Measurements from ENCODE around the gene NPRL2.

NPRL2 gene

GRCh38 chr3:50347187-50347813, 3.3 kb downstream of the NPRL2 start:
- Mint-ChIP-seq H3K36me3 (peaks cover 12 to 28% of the 10 kb centered on the region in 2 donors), H3K27ac (no peak overlapping the region), H3K9me3 (no peaks in the 10 kb centered on the region), H3K27me3 (no peaks in the 10 kb centered on the region), H3K4me1 (peaks cover 43 to 83% of the 10 kb centered on the region in 2 donors), H3K4me3 (no peak overlapping the region)
- peak; percentile 17 to 19 for ATAC-seq (replicated peaks)
- peak; percentile 47 for DNase-seq

DNA sequence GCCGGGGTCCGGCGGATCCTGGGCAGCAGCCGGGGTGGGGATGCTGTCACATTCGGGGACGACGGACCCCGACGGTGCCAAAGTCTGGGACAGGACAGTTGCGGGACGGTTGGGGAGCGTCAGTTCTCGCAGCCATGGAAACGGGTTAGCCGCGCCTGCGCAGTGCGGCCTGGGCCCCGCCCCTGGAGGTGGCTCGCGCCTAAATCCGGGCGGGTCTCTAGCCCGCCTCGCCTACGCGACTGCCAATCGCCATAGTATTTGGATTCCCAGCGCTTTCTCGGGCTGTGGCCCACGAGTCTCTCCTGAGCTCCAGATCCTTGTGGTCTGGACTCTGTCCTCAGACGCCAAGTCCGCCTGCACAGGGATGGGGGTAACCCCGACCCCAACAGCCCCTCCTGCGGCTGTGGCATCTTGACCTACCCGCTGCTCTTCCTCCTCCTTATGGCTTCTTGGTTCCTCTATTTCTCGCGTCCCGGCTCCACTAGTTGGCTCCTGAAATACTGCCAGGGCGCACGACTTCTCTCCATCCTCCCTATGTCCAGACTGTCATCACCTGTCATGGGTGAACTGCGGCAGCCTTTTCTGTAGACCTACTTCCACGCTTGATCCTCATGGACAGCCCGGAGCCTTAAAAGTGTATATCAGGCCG, 4.9 kb downstream of the NPRL2 start, which contains the start of gene ZMYND10:
Gene ZMYND10, minus strand, starts transcription at position 147 of the 649 bp plus-strand sequence. CDS start 153 bp downstream, outside the sequence.
- DNase-seq: peak; percentile 63
- Mint-ChIP-seq H3K27ac (peak within 1 kb of the TSS; percentile 20), H3K4me3 (peak within 1 kb of the TSS; percentile 79 to 84), H3K36me3 (peaks cover 10 to 25% of the 10 kb centered on the region in 2 donors), H3K27me3 (no peaks in the 10 kb centered on the region), H3K4me1 (peaks cover 39 to 86% of the 10 kb centered on the region in 2 donors), H3K9me3 (no peaks in the 10 kb centered on the region)
- ATAC-seq (replicated peaks): peak; percentile 25 to 34

GRCh38 chr3:50345008-50345407, 5.6 kb downstream of the NPRL2 start:
- Mint-ChIP-seq H3K36me3 (peaks cover 10 to 19% of the 10 kb centered on the region in 2 donors), H3K9me3 (no peaks in the 10 kb centered on the region), H3K27me3 (no peaks in the 10 kb centered on the region), H3K27ac (no peak overlapping the region), H3K4me1 (peaks cover 33 to 81% of the 10 kb centered on the region in 2 donors), H3K4me3 (peak overlapping the region; percentile 21 to 79)
- ATAC-seq (replicated peaks) (no peak), DNase-seq (no peak)

GRCh38 chr3:50342813-50343633, 7.6 kb downstream of the NPRL2 start:
- ATAC-seq (replicated peaks): no peak
- Mint-ChIP-seq H3K9me3 (no peaks in the 10 kb centered on the region), H3K27ac (no peak overlapping the region), H3K27me3 (no peaks in the 10 kb centered on the region), H3K36me3 (peaks cover 9 to 25% of the 10 kb centered on the region in 2 donors), H3K4me3 (no peak overlapping the region), H3K4me1 (peaks cover 31 to 81% of the 10 kb centered on the region in 2 donors)
- no peak for DNase-seq

DNA sequence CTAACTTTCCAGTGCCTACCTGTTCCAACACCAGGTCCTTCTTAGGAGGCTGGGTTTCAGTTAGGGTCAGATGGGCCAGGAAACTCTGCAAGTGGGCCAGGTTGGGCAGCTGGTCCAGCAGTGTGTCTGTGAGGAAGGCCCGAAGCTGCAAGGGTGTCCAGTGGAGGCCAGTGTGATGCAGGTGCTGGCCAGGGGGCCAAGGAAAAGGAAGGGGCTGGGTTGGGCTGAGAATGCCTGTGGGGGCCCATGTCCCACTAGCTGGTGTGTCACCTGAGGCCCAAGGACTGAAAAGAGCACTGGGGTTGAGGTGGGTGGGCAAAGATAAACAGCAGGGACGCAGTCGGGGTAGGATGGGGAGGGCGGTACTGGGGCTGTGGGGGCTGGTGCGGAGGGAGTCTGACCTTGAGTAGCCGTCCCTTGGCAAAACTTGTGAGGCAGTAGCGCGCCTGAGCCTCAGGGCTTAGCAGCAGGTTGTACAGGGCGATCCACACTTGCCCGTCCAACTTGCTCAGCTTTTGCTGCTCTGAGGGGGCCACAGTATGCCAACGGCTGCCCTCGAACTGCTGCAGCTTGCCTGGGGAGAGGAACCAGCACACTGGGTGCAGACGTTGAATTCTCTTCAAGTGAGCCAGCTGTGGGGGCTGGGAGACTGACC, 8.5 kb downstream of the NPRL2 start:
- H3K4me1 Mint-ChIP-seq: peaks cover 26 to 74% of the 10 kb centered on the region in 2 donors
- H3K27me3 Mint-ChIP-seq: no peaks in the 10 kb centered on the region
- DNase-seq (no peak), ATAC-seq (replicated peaks) (no peak)
- H3K9me3 Mint-ChIP-seq: no peaks in the 10 kb centered on the region
- no peak overlapping the region for H3K27ac Mint-ChIP-seq
- peak overlapping the region in 1 of 2 donors; percentile 90 for H3K4me3 Mint-ChIP-seq
- peaks cover 10 to 24% of the 10 kb centered on the region in 2 donors for H3K36me3 Mint-ChIP-seq

- peaks cover 12 to 28% of the 10 kb centered on the region in 2 donors for H3K36me3 Mint-ChIP-seq
- H3K9me3 Mint-ChIP-seq: no peaks in the 10 kb centered on the region
- no peak for DNase-seq
- ATAC-seq (replicated peaks): no peak
- H3K4me1 Mint-ChIP-seq: peaks cover 27 to 74% of the 10 kb centered on the region in 2 donors
- no peaks in the 10 kb centered on the region for H3K27me3 Mint-ChIP-seq
- H3K4me3 Mint-ChIP-seq: peak overlapping the region; percentile 90 to 94
- H3K27ac Mint-ChIP-seq: peak overlapping the region; percentile 98
Observed at GRCh38 chr3:50341537-50341936, 9.0 kb downstream of the NPRL2 start.

DNA sequence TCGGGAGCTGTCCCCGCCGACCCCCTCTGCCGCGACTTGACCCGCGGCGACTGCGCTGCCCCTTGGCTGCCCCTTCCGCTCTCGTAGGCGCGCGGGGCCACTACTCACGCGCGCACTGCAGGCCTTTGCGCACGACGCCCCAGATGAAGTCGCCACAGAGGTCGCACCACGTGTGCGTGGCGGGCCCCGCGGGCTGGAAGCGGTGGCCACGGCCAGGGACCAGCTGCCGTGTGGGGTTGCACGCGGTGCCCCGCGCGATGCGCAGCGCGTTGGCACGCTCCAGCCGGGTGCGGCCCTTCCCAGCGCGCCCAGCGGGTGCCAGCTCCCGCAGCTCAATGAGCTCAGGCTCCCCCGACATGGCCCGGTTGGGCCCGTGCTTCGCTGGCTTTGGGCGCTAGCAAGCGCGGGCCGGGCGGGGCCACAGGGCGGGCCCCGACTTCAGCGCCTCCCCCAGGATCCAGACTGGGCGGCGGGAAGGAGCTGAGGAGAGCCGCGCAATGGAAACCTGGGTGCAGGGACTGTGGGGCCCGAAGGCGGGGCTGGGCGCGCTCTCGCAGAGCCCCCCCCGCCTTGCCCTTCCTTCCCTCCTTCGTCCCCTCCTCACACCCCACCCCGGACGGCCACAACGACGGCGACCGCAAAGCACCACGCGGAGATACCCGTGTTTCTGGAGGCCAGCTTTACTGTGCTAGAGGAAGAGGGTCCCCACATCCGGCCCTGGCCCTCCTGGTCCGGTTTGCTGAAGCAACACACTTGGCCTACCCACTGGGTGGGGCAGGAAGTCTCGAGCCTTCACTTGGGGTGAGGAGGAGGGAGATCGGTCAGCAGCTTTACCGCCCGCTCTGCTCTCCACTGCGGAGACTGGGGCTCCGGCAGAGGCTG, 9.9 kb downstream of the NPRL2 start, which contains the start of gene RASSF1:
Gene RASSF1, minus strand, starts transcription at position 389 of the 882 bp plus-strand sequence. Its CDS starts 31 bp downstream, at position 358.
- peak within 1 kb of the TSS; percentile 90 to 94 for H3K4me3 Mint-ChIP-seq

GRCh38 chr3:50340147-50340447, 10.5 kb downstream of the NPRL2 start:
- H3K36me3 Mint-ChIP-seq: peaks cover 16 to 42% of the 10 kb centered on the region in 2 donors
- peak in 1 of 2 donors; percentile 0 for ATAC-seq (replicated peaks)
- H3K27ac Mint-ChIP-seq: peak overlapping the region; percentile 98
- no peaks in the 10 kb centered on the region for H3K9me3 Mint-ChIP-seq
- no peaks in the 10 kb centered on the region for H3K27me3 Mint-ChIP-seq
- DNase-seq: no peak
- H3K4me3 Mint-ChIP-seq: peak overlapping the region; percentile 90 to 94
- peaks cover 30 to 74% of the 10 kb centered on the region in 2 donors for H3K4me1 Mint-ChIP-seq

More for the DNA sequence above, 9.9 kb downstream of the NPRL2 start, which contains the start of gene RASSF1:
- Mint-ChIP-seq H3K27me3 (no peaks in the 10 kb centered on the region), H3K36me3 (peaks cover 16 to 36% of the 10 kb centered on the region in 2 donors), H3K27ac (peak within 1 kb of the TSS; percentile 98), H3K9me3 (no peaks in the 10 kb centered on the region), H3K4me1 (peaks cover 28 to 74% of the 10 kb centered on the region in 2 donors)
- peak; percentile 35 for ATAC-seq (replicated peaks)
- peak; percentile 66 for DNase-seq

GRCh38 chr3:50339485-50340146, 11.0 kb downstream of the NPRL2 start:
- Mint-ChIP-seq H3K9me3 (no peaks in the 10 kb centered on the region), H3K27ac (peak overlapping the region; percentile 98), H3K4me1 (peaks cover 32 to 74% of the 10 kb centered on the region in 2 donors), H3K36me3 (peaks cover 16 to 42% of the 10 kb centered on the region in 2 donors), H3K27me3 (no peaks in the 10 kb centered on the region), H3K4me3 (peak overlapping the region; percentile 90 to 94)
- ATAC-seq (replicated peaks): no peak
- no peak for DNase-seq

DNA sequence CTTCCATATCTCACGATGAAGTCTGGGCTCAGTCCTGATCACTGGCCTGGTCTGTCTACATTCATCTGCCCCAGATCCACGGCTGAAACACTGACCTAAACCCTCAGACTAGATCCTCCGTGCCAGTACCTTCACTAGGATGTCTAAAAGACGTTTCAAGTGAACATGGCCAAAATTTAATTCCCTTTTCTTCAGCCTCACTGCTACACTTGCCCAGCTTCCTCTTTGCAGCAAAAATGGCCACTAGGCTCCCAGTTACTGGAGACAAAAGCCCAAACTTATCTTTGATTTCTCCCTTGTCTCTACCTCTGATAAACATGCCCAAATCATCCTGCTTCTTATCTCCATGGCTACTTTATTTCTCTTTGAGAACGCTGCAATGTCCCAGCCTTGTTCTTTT, 11.6 kb downstream of the NPRL2 start:
- DNase-seq (no peak), ATAC-seq (replicated peaks) (no peak)
- Mint-ChIP-seq H3K36me3 (peaks cover 21 to 47% of the 10 kb centered on the region in 2 donors), H3K27ac (peak overlapping the region; percentile 98), H3K4me1 (peaks cover 37 to 79% of the 10 kb centered on the region in 2 donors), H3K9me3 (no peaks in the 10 kb centered on the region), H3K4me3 (peak overlapping the region; percentile 90 to 94), H3K27me3 (no peaks in the 10 kb centered on the region)

GRCh38 chr3:50337175-50337861, 13.3 kb downstream of the NPRL2 start:
- ATAC-seq (replicated peaks) (peak; percentile 79 to 82), DNase-seq (peak; percentile 99)
- Mint-ChIP-seq H3K9me3 (no peaks in the 10 kb centered on the region), H3K27ac (peak overlapping the region; percentile 98), H3K36me3 (peaks cover 26 to 50% of the 10 kb centered on the region in 2 donors), H3K4me3 (peak overlapping the region; percentile 90 to 94), H3K27me3 (no peaks in the 10 kb centered on the region), H3K4me1 (peaks cover 34 to 77% of the 10 kb centered on the region in 2 donors)

GRCh38 chr3:50336452-50337174, 14.0 kb downstream of the NPRL2 start:
- Mint-ChIP-seq H3K4me1 (peaks cover 34 to 70% of the 10 kb centered on the region in 2 donors), H3K27me3 (no peaks in the 10 kb centered on the region), H3K27ac (peak overlapping the region; percentile 98), H3K9me3 (no peaks in the 10 kb centered on the region), H3K36me3 (peaks cover 26 to 50% of the 10 kb centered on the region in 2 donors), H3K4me3 (peak overlapping the region; percentile 90 to 94)
- ATAC-seq (replicated peaks) (peak; percentile 33 to 35), DNase-seq (no peak)

All from stimulated activated naive B cell treated with anti-CD40 and anti-IgM and Interleukin-4, amounts not matched to agents 10 μg/mL and 1 μg/mL and 100 μg/mL, for 72 hours (primary cell).